ENCODE results near the gene MACROD2. TPM values are rescaled to one million over a fixed set of nuclear protein-coding genes. Genes with fewer than 3 reads are reported as not detected.
A peak's percentile ranks its signal among the peaks of the same experiment; 100 is the strongest.
"Not testable (repeated sequence)": the region's sequence is repeated elsewhere in the genome, so short reads cannot be mapped to it uniquely, and the experiment has no call there.

MACROD2 gene
- total RNA-seq, 1 donor from 2014 or later: 0.40 TPM

GRCh38 chr20:14467104-14467827, 471.9 kb downstream of the MACROD2 start:
- DNase-seq (ENCODE audit: low read depth in 2 of 2): not testable (repeated sequence)

DNA sequence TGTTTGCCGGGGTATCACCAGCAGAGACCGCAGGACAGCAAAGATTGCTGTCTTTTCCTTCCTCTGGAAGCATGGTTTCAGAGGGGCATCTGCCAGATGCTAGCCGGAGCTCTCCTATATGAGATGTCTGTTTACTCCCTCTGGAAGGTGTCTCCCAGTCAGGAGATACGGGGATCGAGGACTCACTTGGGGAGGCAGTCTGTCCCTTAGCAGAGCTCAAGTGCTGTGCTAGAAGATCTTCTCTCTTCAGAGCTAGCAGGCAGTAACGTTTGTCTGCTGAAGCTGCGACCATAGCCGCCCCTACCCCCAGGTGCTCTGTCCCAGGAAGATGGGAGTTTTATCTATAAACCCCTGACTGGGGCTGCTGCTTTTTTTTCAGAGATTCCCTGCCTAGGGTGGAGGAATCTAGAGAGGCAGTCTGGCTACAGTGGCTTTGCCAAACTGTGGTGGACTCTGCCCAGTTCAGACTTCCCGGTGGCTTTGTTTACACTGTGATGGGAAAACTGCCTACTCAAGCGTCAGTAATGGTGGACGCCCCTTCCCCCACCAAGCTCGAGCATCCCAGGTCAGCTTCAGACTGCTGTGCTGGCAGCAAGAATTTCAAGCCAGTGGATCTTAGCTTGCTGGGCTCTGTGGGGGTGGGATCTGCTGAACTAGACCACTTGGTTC, 475.0 kb downstream of the MACROD2 start:
- no peak for DNase-seq (ENCODE audit: low read depth in 2 of 2)

GRCh38 chr20:14470977-14471661, 475.8 kb downstream of the MACROD2 start:
- no peak for DNase-seq (ENCODE audit: low read depth in 2 of 2)

DNA sequence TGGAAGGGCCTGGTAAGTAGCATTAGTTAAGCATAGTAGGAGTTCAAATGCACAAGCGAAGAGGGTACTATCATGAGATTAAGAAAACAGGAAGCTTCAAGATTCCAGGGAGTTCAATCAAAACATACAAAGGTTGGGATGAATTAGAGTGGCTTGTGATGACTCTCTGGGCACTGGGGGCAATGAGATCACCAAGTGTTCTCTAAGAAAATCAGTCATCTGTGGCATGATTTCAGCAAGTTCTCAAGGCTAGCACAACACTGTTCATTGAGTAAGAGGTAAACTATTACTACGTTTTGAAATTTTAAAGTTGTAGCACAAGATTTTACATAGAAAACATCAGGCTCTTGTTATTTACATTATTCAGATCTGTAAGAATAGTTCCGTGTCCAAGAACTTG, 481.8 kb downstream of the MACROD2 start:
- no peak for DNase-seq (ENCODE audit: low read depth in 2 of 2)

DNA sequence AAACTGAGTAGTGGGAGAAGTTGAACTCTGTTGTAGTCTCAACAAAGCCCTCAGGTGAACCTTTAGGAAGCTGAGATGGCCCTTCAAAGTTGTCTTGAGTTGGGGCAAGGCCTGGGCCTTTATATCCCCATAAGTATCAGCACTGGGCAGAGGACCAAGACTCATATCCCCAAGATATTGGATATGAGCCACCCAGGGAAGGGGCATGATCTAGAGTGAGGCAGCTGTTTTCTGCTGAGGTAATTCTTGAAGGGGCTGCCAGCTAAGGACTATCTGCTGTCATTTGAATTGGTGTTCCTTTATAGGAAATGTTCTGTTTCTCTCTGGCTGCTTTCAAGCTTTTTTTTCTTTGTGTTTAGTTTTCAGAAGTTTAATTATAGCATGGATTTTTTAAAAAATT, 482.8 kb downstream of the MACROD2 start:
- no peak for DNase-seq (ENCODE audit: low read depth in 2 of 2)

DNA sequence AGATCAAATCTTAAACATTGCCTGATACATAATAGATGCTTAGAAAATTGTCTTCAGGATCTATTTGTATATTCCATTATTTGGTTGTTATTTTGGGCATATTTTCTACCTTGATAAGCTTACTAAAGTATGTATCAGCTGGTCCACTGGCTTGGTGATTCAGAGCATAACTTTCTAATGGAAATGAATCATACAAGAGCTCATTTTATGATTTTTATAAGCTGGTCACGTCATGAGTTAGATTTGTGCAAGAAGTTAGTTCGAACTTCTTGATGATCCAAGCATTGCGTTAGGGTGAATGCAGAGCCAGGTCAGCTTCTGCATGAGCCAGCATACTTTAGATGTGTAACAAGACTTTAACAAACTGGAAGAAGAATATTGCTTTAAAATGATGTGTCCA, 486.5 kb downstream of the MACROD2 start:
- no peak for DNase-seq (ENCODE audit: low read depth in 2 of 2)

GRCh38 chr20:14488212-14488611, 492.9 kb downstream of the MACROD2 start:
- DNase-seq (ENCODE audit: low read depth in 2 of 2): no peak

DNA sequence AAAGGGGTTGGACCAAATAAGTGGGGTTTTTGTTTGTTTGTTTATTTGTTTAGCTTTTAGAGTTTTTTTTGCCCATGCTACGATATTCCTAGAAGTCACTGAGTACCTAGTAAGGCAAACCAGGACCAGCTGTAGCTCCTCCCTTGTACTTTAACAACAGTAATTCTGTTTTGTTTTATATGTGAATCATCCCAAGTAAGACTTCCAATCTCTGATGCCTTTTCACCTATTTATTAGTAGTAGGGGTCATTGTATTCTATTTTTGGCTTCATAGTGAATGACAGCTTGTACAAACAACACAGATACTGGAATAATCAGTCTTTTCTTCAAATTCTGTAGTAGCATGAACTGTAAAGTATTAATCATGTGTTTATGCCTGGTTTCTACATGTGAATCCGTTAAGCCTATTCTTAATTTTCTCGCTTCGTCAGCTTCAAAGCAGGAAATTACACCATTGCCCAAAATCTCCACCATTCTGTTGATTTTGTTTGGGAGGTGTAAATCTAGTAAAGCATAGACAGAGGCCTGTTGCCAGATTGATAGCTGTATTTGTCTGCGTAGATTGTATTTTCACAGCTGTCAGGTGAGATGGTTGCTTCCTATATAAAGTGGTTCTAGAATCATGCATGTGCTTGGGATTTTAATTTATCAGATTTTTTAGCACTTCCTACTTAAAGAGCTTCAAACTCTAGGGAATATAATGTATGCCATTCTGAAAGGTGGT, 493.6 kb downstream of the MACROD2 start:
- DNase-seq (ENCODE audit: low read depth in 2 of 2): peak in 1 of 2 donors; percentile 60

DNA sequence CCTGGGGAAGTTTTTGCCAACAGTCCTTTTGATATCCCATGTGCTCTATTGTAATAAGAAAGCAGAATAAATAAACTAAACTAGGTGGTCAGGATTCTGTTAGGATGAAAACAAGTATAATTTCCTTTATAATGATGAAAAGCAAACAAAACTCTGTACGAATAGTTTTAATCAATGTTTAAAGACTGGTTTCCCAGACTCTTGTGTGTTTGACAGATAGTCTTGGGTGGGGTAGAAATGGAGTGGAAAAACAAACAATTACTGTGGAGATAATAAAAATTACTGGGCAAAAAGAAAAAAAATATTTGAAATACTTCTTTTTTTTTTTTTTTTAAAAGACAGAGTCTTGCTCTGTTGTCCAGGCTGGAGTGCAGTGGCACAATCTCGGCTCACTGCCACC, 494.2 kb downstream of the MACROD2 start:
- peak in 1 of 2 donors; percentile 7 for DNase-seq (ENCODE audit: low read depth in 2 of 2)

DNA sequence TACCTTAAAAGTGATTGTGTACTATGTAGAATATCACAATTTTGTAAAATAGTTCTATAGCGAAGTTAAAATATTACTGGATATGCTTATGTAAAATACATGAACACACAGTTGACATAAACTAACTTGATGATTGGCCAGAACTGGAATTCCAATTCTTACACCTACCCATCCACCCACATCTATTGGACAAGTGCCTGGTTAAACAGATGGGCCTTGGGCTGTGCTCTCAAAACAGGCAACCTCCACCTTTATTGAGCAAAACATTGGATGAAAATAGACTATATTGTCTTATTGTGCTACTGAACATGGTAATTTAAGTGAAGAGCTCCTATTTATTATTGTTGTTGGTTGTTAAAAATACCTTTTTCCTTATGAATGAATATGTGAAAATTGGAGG, 496.1 kb downstream of the MACROD2 start:
- no peak for DNase-seq (ENCODE audit: low read depth in 2 of 2)

DNA sequence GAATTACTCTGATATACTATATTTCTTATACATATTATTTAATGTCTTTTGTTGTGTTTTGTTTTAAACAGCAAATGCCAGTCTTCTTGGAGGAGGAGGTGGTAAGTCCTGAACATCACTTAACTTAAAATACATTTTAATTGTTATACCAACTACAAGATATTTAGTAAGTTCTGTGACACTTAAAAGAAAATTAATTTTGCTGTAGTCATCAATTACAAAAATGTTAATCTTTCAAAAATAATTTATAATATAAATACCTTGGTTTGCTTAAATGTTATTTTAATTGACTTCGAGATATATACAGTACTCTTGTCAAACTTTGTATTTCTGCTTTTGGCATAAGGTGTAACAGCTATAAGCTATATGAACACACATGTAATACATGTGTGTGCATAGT, 498.1 kb downstream of the MACROD2 start:
- no peak for DNase-seq (ENCODE audit: low read depth in 2 of 2)

GRCh38 chr20:14494355-14494754, 499.0 kb downstream of the MACROD2 start:
- no peak for DNase-seq (ENCODE audit: low read depth in 2 of 2)

DNA sequence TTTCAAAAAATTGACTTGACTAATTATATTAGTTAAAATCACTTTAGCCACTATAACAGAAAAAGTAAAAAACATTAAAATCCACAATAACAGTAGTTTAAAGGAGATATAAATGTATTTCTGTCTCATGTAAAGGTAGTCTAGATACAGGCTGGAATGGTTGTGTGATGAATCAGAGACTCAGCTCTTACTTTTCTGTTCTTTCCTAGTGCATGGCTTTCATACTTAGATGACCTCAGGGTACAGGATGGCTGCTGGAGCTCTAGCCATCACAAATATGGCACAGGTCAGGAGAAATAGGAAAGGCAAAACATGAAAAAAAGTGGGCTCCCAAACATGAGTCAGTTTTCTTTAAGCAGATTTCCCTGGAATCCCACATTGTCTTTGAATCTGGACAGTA, 499.8 kb downstream of the MACROD2 start:
- no peak for DNase-seq (ENCODE audit: low read depth in 2 of 2)

GRCh38 chr20:14497004-14497403, 501.7 kb downstream of the MACROD2 start:
- DNase-seq (ENCODE audit: low read depth in 2 of 2): no peak

DNA sequence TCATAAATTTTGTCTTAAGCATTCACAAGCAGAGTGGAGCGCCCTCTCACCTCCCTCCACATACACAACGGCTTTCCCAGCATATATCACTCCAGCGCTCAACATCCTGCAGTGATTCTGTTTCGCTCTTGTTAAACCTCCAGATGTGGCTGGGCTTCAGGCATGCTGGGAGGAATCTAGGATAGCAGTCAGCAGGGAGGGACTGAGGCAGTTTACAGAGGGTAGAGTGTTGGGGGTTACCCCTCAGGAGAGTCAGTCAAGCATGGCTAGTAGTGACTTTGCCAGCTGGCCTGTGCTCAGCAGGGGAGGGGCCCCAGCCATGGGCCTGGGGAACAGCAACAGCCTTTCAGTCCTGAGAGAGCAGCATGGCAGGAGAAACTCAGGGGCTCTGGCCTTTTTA, 503.5 kb downstream of the MACROD2 start:
- no peak for DNase-seq (ENCODE audit: low read depth in 2 of 2)

DNA sequence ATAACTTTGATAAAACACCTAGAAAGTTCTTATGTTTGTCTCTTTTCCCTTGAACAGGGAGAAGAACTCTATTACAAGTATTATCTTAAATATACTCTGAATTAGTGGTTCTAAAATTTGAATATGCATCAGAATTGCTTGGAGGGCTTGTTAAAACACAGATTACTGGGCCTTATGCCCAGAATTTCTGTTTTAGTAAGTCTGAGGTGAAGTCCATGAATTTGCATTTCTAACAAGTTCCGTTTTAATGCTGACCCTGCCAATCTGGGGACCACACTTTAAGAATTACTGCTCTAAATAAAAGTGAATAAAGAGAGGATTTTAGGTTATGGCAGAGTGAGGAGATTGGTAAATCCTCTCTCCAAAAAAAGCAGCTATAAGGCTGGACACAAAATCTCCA, 510.2 kb downstream of the MACROD2 start:
- no peak for DNase-seq (ENCODE audit: low read depth in 2 of 2)

DNA sequence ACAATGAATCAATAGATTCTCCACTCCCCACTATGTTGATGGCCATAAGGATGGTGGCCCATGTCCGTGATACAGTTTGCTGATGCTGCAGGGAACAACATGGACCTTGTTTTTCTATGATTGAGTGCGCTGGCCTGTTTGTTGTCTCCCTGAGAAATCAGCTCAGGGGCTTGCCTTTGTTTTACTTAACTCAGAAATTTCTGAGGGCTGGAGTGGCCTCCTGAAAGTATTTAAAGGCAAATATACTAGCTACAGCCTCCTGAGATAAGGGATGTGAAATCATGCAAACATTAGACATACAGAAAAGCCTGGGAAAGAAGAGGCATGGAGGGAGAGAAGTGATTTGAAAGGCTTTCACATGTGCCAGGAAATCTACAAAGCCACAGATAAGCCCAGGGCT, 512.4 kb downstream of the MACROD2 start:
- no peak for DNase-seq (ENCODE audit: low read depth in 2 of 2)

- DNase-seq (ENCODE audit: low read depth in 2 of 2): no peak
Measured at GRCh38 chr20:14510341-14510740, 515.0 kb downstream of the MACROD2 start.

- no peak for DNase-seq (ENCODE audit: low read depth in 2 of 2)
Measured at GRCh38 chr20:14512839-14513238, 517.5 kb downstream of the MACROD2 start.

GRCh38 chr20:14518648-14519047, 523.3 kb downstream of the MACROD2 start:
- no peak for DNase-seq (ENCODE audit: low read depth in 2 of 2)

DNA sequence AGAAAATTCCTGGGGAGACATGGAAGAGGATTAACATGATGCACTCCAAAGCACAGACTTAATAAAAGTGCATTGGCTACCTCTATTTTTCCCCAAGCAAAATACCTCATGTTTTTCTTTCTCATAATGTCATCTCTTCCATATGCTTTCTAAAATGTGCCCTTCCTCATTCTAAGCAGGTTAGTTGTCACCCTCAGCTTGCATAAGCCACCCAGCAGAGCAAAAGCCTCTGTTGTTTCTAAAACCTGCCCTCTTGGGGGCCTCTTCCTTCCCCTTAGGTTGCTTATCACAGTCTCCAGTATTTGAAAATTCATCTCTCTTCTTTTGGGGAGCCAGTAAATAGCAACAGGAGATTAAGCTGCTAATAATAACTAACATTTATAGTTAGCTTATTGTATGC, 525.7 kb downstream of the MACROD2 start:
- no peak for DNase-seq (ENCODE audit: low read depth in 2 of 2)

- DNase-seq (ENCODE audit: low read depth in 2 of 2): no peak
Measured at GRCh38 chr20:14521436-14521835, 526.1 kb downstream of the MACROD2 start.

Data from lung microvascular endothelial cell (primary cell).